CD14-positive monocyte (primary cell): ENCODE measurements around the gene RYR2. TPM values are rescaled to one million over a fixed set of nuclear protein-coding genes. Genes with fewer than 3 reads are reported as not detected.

Experiments used
- DNase-seq, 3 donors: peaks; one replicate each; pipeline ENCODE4 v3.0.0-alpha.2; 2011 to 2022
- H2AFZ ChIP-seq: 2 replicates; pipeline ENCODE4 v1.6.0; 2012; ENCODE audit warnings: mild to moderate bottlenecking, low read depth, low read length, inconsistent platforms; ENCODE audit not compliant: insufficient read depth, poor library complexity, severe bottlenecking
- H3K27ac ChIP-seq, 2 donors: 1 replicate in 1 of 2; 2 replicates in 1 of 2; pipeline ENCODE4 v1.5.1; 2012 to 2013; ENCODE audit warnings: low read length in 2 of 2, control low read depth in 1 of 2, inconsistent platforms in 1 of 2, low read depth in 1 of 2, mild to moderate bottlenecking in 1 of 2
- H3K27me3 ChIP-seq, 2 donors: one replicate each; pipeline versions ENCODE4 v1.6.0 to v1.6.1; 2011 to 2013; ENCODE audit warnings: low read length in 2 of 2; ENCODE audit not compliant: control insufficient read depth in 2 of 2, insufficient read depth in 2 of 2
- H3K36me3 ChIP-seq, 2 donors: replicated peaks in 1 of 2; 1 replicate in 1 of 2; 2 replicates in 1 of 2; pipeline versions ENCODE4 v1.5.1 to v1.6.1; 2012 to 2013; ENCODE audit warnings: low read length in 2 of 2, control low read depth in 1 of 2, inconsistent platforms in 1 of 2, mild to moderate bottlenecking in 1 of 2; ENCODE audit not compliant: insufficient read depth in 2 of 2, control insufficient read depth in 1 of 2
- H3K4me1 ChIP-seq, 2 donors: 1 replicate in 1 of 2; 2 replicates in 1 of 2; pipeline versions ENCODE4 v1.5.1 to v1.6.1; 2012 to 2013; ENCODE audit warnings: low read length in 2 of 2, control low read depth in 1 of 2, inconsistent platforms in 1 of 2, mild to moderate bottlenecking in 1 of 2, moderate library complexity in 1 of 2; ENCODE audit not compliant: insufficient read depth in 2 of 2, control insufficient read depth in 1 of 2
- H3K4me2 ChIP-seq: replicated peaks from 2 replicates; pipeline ENCODE3; 2012; ENCODE audit warnings: low read length, moderate library complexity, mild to moderate bottlenecking; ENCODE audit not compliant: poor library complexity, severe bottlenecking; ENCODE audit errors: extremely low read depth
- H3K4me3 ChIP-seq, 3 experiments: fragments of 200-600 bp in 1 of 3; sonication (generic) in 1 of 3; replicated peaks in 1 of 3; 1 replicate in 2 of 3; 2 replicates in 1 of 3; pipeline ENCODE4 v1.5.1; 2011 to 2013; ENCODE audit warnings: low read length in 3 of 3, mild to moderate bottlenecking in 3 of 3, control low read depth in 2 of 3, low read depth in 2 of 3, inconsistent platforms in 1 of 3, moderate library complexity in 1 of 3
- H3K79me2 ChIP-seq: 2 replicates; pipeline ENCODE4 v1.6.0; 2012; ENCODE audit warnings: mild to moderate bottlenecking, control low read depth, inconsistent platforms, low read length, moderate library complexity; ENCODE audit not compliant: insufficient read depth
- H3K9ac ChIP-seq: 2 replicates; pipeline ENCODE4 v1.6.0; 2017; ENCODE audit warnings: low read length, mild to moderate bottlenecking; ENCODE audit not compliant: insufficient read depth, poor library complexity, severe bottlenecking
- H3K9me3 ChIP-seq, 2 donors: replicated peaks in 1 of 2; 1 replicate in 1 of 2; 2 replicates in 1 of 2; pipeline versions ENCODE4 v1.5.1 to v1.6.1; 2012 to 2013; ENCODE audit warnings: low read length in 2 of 2, control low read depth in 1 of 2; ENCODE audit not compliant: control insufficient read depth in 1 of 2, insufficient read depth in 1 of 2
- H4K20me1 ChIP-seq: 2 replicates; pipeline ENCODE4 v1.6.0; 2012; ENCODE audit warnings: mild to moderate bottlenecking, low read length, control low read depth, moderate library complexity; ENCODE audit not compliant: insufficient read depth
- H3K27ac Mint-ChIP-seq, 7 donors: one replicate each; pipeline ENCODE4 v1.8.0; 2020; ENCODE audit warnings: mild to moderate bottlenecking in 7 of 7, mixed read lengths in 7 of 7, moderate library complexity in 6 of 7, inconsistent platforms in 2 of 7
- H3K27me3 Mint-ChIP-seq, 3 donors: one replicate each; pipeline ENCODE4 v1.8.0; 2021 to 2022; ENCODE audit warnings: low read depth in 3 of 3, mild to moderate bottlenecking in 3 of 3, mixed read lengths in 3 of 3, moderate library complexity in 3 of 3, inconsistent platforms in 1 of 3
- H3K36me3 Mint-ChIP-seq, 2 donors: one replicate each; pipeline ENCODE4 v1.8.0; 2020; ENCODE audit warnings: mixed read lengths in 2 of 2, inconsistent platforms in 1 of 2, mild to moderate bottlenecking in 1 of 2
- H3K4me1 Mint-ChIP-seq: one replicate; pipeline ENCODE4 v1.8.0; 2020; ENCODE audit warnings: mild to moderate bottlenecking, mixed read lengths
- H3K4me3 Mint-ChIP-seq, 2 donors: one replicate each; pipeline ENCODE4 v1.8.0; 2020; ENCODE audit warnings: mild to moderate bottlenecking in 2 of 2, mixed read lengths in 2 of 2, moderate library complexity in 1 of 2
- H3K9me3 Mint-ChIP-seq, 7 donors: one replicate each; pipeline ENCODE4 v1.8.0; 2020 to 2022; ENCODE audit warnings: mixed read lengths in 7 of 7, mild to moderate bottlenecking in 6 of 7, moderate library complexity in 6 of 7, inconsistent platforms in 2 of 7
- CTCF ChIP-seq: fragments of 200-600 bp; IDR thresholded peaks from one replicate; pipeline ENCODE4 v1.8.0; 2022; ENCODE audit warnings: antibody characterized with exemption, mild to moderate bottlenecking
- WGBS: methylation state at CpG from one replicate; pipeline ENCODE4 v1.1.5; 2013; ENCODE audit warnings: missing lambda C conversion rate; ENCODE audit not compliant: insufficient coverage; 5-methylcytosine and 5-hydroxymethylcytosine counted together
- intact Hi-C, 2 donors: fragments of 100-400 bp; cut with micrococcal nuclease; formaldehyde crosslinking; loops; one replicate each; pipeline versions ENCODE4 v1.15.0 to v1.15.1; 2023
- polyA plus RNA-seq, 3 donors: library from polyadenylated mRNA; depleted of rRNA in 1 of 3; unstranded in 2 of 3; stranded (reverse) in 1 of 3; fragments of 300-500 nt in 2 of 3; fragments of >200 nt in 1 of 3; fragmentation: Illumina TruSeq in 2 of 3; gene quantifications; 1 replicate in 2 of 3; 2 replicates in 1 of 3; pipeline ENCODE4 v1.2.3, GENCODE V29; 2012 to 2021

RYR2 gene
- polyA plus RNA-seq, 3 donors: not detected

DNA sequence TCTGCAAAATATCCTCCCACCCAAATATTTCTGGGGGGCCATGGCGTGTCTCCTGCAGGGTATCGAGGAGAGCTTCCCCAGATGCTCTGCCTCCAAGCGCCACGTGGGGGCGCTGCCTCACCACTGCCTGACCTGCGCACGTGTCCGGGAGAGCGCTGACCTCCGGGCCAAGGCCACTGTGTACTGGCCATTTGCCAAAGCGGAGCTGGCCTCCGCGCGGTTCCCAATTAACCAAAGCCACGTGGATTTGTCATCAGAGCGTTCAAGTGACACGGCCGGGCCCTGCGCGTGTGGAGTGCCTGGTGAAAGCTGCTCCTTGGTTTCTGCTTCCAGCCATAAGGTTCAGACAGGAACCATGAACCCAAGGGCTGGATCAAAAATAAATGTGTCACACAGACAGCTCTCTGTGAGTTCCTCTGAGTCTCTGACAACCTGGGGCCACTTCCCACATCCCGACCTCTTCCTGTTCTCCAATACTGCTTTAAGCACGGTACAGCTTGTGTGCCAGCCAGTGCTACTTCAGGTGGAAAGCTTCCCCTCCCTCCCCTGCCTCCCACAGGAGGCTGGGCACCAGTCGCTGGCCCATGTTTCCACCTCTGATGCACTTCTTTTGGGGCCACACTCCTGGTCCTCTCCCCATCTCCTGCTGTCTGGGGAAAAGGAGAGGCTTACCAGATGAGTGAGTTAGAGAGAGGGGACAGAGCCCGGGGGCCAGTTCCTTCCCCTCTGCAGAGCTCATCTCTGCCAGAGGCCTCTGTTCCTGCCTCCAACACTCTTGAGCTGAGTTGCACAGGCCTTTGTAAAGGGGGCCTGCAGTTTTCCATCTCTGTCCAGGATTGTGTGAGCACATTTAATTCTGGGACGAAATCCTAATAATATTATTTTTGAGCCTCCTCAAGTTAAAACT is 822.6 kb downstream of the RYR2 start:
- no peaks in the 10 kb centered on the region for H3K36me3 Mint-ChIP-seq
- Histone ChIP-seq H3K27me3 (no peaks in the 10 kb centered on the region), H3K4me1 (peaks cover 5% of the 10 kb centered on the region in 2 donors), H3K4me3 (peak overlapping the region in 1 of 3 experiments; percentile 21), H3K9me3 (no peaks in the 10 kb centered on the region), H2AFZ (peak overlapping the region; percentile 46), H3K4me2 (peak overlapping the region; percentile 45), H3K27ac (no peak overlapping the region), H3K36me3 (no peaks in the 10 kb centered on the region), H3K79me2 (no peaks in the 10 kb centered on the region), H4K20me1 (no peaks in the 10 kb centered on the region), H3K9ac (no peak overlapping the region)
- intact Hi-C loops: no loop called here
- DNase-seq: peak; percentile 32 to 69 (median 42)
- H3K27me3 Mint-ChIP-seq: peaks cover 0 to 2% (median 0%) of the 10 kb centered on the region in 3 donors
- H3K27ac Mint-ChIP-seq: peak overlapping the region in 2 of 7 donors; percentile 6 to 72
- H3K4me1 Mint-ChIP-seq: peaks cover 15% of the 10 kb centered on the region
- 2% methylated on average over 22 of the region's 25 CpGs for WGBS
- TF ChIP-seq CTCF: peak; percentile 81
- no peaks in the 10 kb centered on the region for H3K9me3 Mint-ChIP-seq
- peak overlapping the region; percentile 16 to 88 for H3K4me3 Mint-ChIP-seq

DNA sequence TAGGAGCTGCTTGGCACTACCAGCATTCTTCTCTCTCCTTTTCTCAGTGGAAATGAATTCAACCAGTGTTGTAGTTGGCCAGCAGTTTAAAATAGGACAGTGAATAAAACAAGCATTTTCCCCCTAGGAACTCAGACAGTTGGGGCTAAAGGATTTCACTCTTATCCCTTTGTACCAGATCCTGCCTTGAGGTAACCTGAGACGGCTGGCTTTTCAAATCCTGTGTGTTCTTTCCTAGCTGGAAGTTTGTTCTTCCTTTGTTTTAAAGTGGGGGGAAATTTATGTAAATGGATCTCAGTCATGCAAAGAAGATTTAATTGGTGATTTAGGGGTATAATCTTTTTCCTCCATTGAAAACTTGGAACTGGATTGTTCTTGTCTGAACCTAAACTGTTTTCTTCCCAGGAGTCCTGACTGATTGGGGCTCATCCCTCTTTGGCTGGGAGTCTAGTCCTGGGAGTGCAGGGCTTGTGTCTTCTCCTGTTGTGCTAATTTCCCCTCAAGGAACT is 825.5 kb downstream of the RYR2 start:
- Mint-ChIP-seq H3K27ac (no peak overlapping the region), H3K4me1 (peaks cover 7% of the 10 kb centered on the region), H3K9me3 (peaks cover 0 to 13% (median 2%) of the 10 kb centered on the region in 7 donors), H3K27me3 (peaks cover 0 to 2% (median 0%) of the 10 kb centered on the region in 3 donors), H3K36me3 (no peaks in the 10 kb centered on the region), H3K4me3 (no peak overlapping the region)
- Histone ChIP-seq H3K79me2 (no peaks in the 10 kb centered on the region), H3K27me3 (no peaks in the 10 kb centered on the region), H3K4me2 (no peak overlapping the region), H3K4me1 (peaks cover 5% of the 10 kb centered on the region in 2 donors), H3K36me3 (no peaks in the 10 kb centered on the region), H3K27ac (no peak overlapping the region), H3K9me3 (no peaks in the 10 kb centered on the region), H4K20me1 (no peaks in the 10 kb centered on the region), H3K4me3 (no peak overlapping the region), H3K9ac (no peak overlapping the region), H2AFZ (no peak overlapping the region)
- WGBS: no CpG with 5 or more reads among the region's 1 CpG
- intact Hi-C loops: no loop called here
- no peak for DNase-seq
- no peak for TF ChIP-seq CTCF
